Left lung (tissue), 10 donors: ENCODE results near the gene THUMPD3. TPM values are rescaled to one million over a fixed set of nuclear protein-coding genes. Genes with fewer than 3 reads are reported as not detected.
A peak's percentile ranks its signal among the peaks of the same experiment; 100 is the strongest.

ENCODE experiments used
- ATAC-seq: fragments of 200-7000 bp; cut with Tn5 transposase; one replicate; pipeline ENCODE4 v1.9.1; 2020; ENCODE audit warnings: moderate library complexity
- DNase-seq, 4 donors: peaks; one replicate each; pipeline ENCODE4 v3.0.0-alpha.2; 2013 to 2020
- H3K27ac ChIP-seq, 2 donors: fragments of 200-600 bp; sonication (generic) in 1 of 2; one replicate each; pipeline versions ENCODE4 v1.5.0 to v1.8.0; 2020 to 2021
- H3K27me3 ChIP-seq, 2 donors: fragments of 200-600 bp; sonication (generic) in 1 of 2; one replicate each; pipeline versions ENCODE4 v1.5.0 to v1.8.0; 2020 to 2021
- H3K36me3 ChIP-seq, 2 donors: fragments of 200-600 bp; sonication (generic) in 1 of 2; one replicate each; pipeline versions ENCODE4 v1.5.0 to v1.8.0; 2020 to 2021
- H3K4me1 ChIP-seq, 2 donors: fragments of 200-600 bp; one replicate each; pipeline ENCODE4 v1.8.0; 2021
- H3K4me3 ChIP-seq, 2 donors: fragments of 200-600 bp; sonication (generic) in 1 of 2; one replicate each; pipeline versions ENCODE4 v1.5.0 to v1.8.0; 2020 to 2021; ENCODE audit warnings: mild to moderate bottlenecking in 1 of 2
- H3K9me3 ChIP-seq, 2 donors: fragments of 200-600 bp; sonication (generic) in 1 of 2; one replicate each; pipeline versions ENCODE4 v1.5.0 to v1.8.0; 2020 to 2021
- CTCF ChIP-seq, 2 donors: fragments of 200-600 bp; sonication (generic) in 1 of 2; IDR thresholded peaks; one replicate each; pipeline versions ENCODE4 v1.5.0 to v1.8.0; 2021; ENCODE audit warnings: antibody characterized with exemption in 2 of 2
- intact Hi-C, 2 donors: fragments of 100-400 bp; cut with DNase I; formaldehyde crosslinking; loops; one replicate each; pipeline versions ENCODE4 v1.11.2 to v1.14.2; 2022
- polyA plus RNA-seq, 6 donors: library from polyadenylated mRNA; unstranded; fragments of 120-200 nt; gene quantifications; one replicate each; pipeline ENCODE4 v1.2.1, GENCODE V29; 2013; ENCODE audit not compliant: insufficient read length in 6 of 6
- total RNA-seq, 2 donors: library from RNA; stranded (reverse); fragmentation: NEBNext Ultra II Directional; extraction: Animal tissue kit (Norgen Biotek cat#: 25700); gene quantifications; one replicate each; pipeline ENCODE4 v1.2.1, GENCODE V29; 2021
- donor health status: DM: no; HTN: yes; CAD: no.
- donor health status: DM: no; HTN: no; CAD: no.

Gene THUMPD3
- total and polyA plus RNA-seq, 8 donors = 32.2 to 65.0 (median 48.1) TPM

DNA sequence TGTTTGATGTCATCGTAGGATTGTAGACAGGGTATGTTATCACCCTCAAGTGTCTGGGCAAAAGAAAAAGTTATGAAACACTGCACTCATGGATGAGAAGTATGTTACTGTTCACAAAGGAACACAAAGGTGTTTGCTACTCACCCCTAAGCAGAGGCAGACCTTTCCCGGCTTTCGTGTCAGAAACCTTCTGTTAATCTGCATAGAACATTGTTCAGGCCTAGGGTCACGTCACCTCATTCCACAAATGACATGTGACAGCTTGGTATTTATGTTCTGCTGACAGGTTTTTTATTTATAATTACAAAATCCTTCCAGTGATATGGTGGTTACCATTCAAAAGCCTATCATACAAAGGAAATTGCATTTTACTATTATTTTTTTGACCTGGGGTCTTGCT lies 16.5 kb downstream of the THUMPD3 start:
- no peaks in the 10 kb centered on the region for H3K9me3 ChIP-seq
- no peak for TF ChIP-seq CTCF (IDR thresholded peaks at IDR 0.05)
- no peak overlapping the region for H3K4me3 ChIP-seq
- no peaks in the 10 kb centered on the region for H3K27me3 ChIP-seq
- intact Hi-C loops = no loop called here
- DNase-seq (no peak), ATAC-seq (peak; percentile 36)
- H3K4me1 ChIP-seq = peaks cover 0 to 4% of the 10 kb centered on the region in 2 donors
- no peak overlapping the region for H3K27ac ChIP-seq
- peaks cover 0 to 76% of the 10 kb centered on the region in 2 donors for H3K36me3 ChIP-seq

DNA sequence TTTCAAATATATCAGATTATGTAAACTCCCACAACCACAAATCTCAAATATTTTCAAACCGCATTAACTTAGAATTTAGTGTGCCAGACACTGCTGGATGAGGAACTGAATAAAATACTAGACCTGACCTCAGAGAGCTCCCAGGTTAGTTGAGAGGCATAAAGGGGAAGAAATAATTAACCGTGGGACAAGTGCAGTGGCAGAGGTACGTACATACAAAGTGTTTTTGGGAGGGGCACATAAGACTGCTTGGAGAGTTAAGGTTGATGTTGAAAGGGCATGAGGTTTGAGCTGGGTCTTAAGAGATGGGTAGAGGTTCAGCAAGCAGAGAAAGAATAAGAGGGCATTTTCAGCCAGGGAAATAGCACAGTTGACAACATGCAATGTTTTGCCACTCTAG lies 17.2 kb downstream of the THUMPD3 start:
- H3K36me3 ChIP-seq = peaks cover 0 to 76% of the 10 kb centered on the region in 2 donors
- no peaks in the 10 kb centered on the region for H3K27me3 ChIP-seq
- ATAC-seq (peak; percentile 81), DNase-seq (no peak)
- H3K4me3 ChIP-seq = no peak overlapping the region
- no peaks in the 10 kb centered on the region for H3K9me3 ChIP-seq
- intact Hi-C loops = loop anchor here in 1 of 2 donors (10.0 kb wide), 1 partner anchor 55 kb away; no protein-coding TSS in a partner anchor
- no peak for TF ChIP-seq CTCF (IDR thresholded peaks at IDR 0.05)
- no peak overlapping the region for H3K27ac ChIP-seq
- peaks cover 0 to 10% of the 10 kb centered on the region in 2 donors for H3K4me1 ChIP-seq

DNA sequence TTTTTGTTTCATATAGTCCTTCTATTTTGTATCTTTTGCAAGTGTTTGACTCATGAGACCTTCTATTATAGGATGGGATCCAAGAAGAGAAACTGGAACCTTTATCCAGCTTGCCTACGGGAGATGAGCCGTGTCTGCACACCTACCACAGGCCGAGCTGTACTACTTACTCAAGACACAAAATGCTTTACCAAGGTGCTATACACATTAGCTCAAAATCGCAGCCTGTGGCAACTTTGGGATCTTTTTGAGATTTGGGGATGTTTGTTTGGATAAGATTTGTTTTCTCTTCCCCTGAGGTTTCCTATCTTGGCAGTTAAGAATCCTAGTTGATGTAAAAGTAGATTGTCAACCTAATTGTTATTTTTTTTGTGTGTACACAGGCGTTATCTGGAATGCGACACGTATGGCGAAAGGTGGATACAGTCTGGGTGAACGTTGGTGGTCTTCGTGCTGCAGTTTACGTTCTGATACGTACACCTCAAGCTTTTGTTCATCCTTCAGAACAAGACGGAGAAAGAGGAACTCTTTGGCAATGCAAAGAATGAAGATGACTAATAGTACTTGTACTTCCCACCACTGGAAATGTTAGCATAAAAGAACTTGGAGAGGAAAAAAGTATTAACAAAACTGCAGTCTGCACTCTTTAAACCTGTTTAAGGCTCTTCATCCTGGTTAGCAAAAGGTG lies 21.4 kb downstream of the THUMPD3 start:
- peak; percentile 26 for ATAC-seq
- Histone ChIP-seq H3K4me1 (peaks cover 0 to 21% of the 10 kb centered on the region in 2 donors), H3K27ac (peak overlapping the region in 1 of 2 donors; percentile 53), H3K9me3 (no peaks in the 10 kb centered on the region), H3K27me3 (no peaks in the 10 kb centered on the region), H3K4me3 (no peak overlapping the region), H3K36me3 (peaks cover 0 to 75% of the 10 kb centered on the region in 2 donors)
- no peak for DNase-seq
- no peak for TF ChIP-seq CTCF (IDR thresholded peaks at IDR 0.05)
- intact Hi-C loops = loop anchor here in 1 of 2 donors (10.0 kb wide), 1 partner anchor 51 kb away; no protein-coding TSS in a partner anchor

GRCh38 chr3:9385187-9386077 lies 22.6 kb downstream of the THUMPD3 start:
- Histone ChIP-seq H3K27me3 (no peaks in the 10 kb centered on the region), H3K4me3 (no peak overlapping the region), H3K4me1 (peaks cover 0 to 28% of the 10 kb centered on the region in 2 donors), H3K9me3 (no peaks in the 10 kb centered on the region), H3K36me3 (peaks cover 0 to 76% of the 10 kb centered on the region in 2 donors), H3K27ac (peak overlapping the region in 1 of 2 donors; percentile 53)
- no peak for DNase-seq
- no peak for ATAC-seq
- intact Hi-C loops = loop anchor here in 1 of 2 donors (10.0 kb wide), 1 partner anchor 49 kb away; no protein-coding TSS in a partner anchor
- TF ChIP-seq CTCF (IDR thresholded peaks at IDR 0.05) = no peak

DNA sequence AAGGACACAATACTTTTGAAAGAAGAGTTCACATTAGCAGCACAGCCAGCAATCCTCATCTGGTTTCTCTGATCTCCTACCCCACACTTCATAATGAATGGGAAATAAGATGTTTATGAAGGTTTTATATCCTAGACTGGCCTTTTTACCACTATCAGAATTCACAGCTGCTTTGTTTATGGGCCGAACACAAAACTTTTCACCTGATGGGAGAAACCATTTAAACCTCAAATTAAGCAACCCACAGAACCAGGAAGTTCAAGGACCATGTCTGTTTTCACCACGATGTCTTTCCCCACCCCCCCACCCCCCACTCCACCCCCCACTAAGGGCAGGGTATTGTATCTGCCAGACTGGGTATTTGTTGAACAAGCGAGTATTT lies 23.2 kb downstream of the THUMPD3 start:
- H3K9me3 ChIP-seq = no peaks in the 10 kb centered on the region
- no peak overlapping the region for H3K27ac ChIP-seq
- H3K36me3 ChIP-seq = peaks cover 0 to 77% of the 10 kb centered on the region in 2 donors
- H3K4me3 ChIP-seq = no peak overlapping the region
- H3K4me1 ChIP-seq = peaks cover 0 to 34% of the 10 kb centered on the region in 2 donors
- no peak for ATAC-seq
- intact Hi-C loops = loop anchor here in 1 of 2 donors (10.0 kb wide), 1 partner anchor 49 kb away; no protein-coding TSS in a partner anchor
- TF ChIP-seq CTCF (IDR thresholded peaks at IDR 0.05) = no peak
- no peaks in the 10 kb centered on the region for H3K27me3 ChIP-seq
- DNase-seq = no peak
